Hepatocyte (in vitro differentiated cells): ENCODE measurements around the gene TMEM201.

ENCODE experiments used
- CTCF ChIP-seq: fragments of 200-600 bp; sonication (generic); IDR thresholded peaks from 2 replicates; pipeline ENCODE4 v1.5.1; 2016; ENCODE audit warnings: antibody characterized with exemption, mild to moderate bottlenecking; ENCODE audit not compliant: poor library complexity
- EZH2phosphoT487 ChIP-seq: fragments of 200-600 bp; sonication (generic); IDR thresholded peaks from one replicate; pipeline ENCODE4 v1.6.1; 2018; ENCODE audit warnings: antibody characterized with exemption, mild to moderate bottlenecking, low read depth, moderate library complexity; ENCODE audit not compliant: unreplicated experiment, severe bottlenecking

- no peak for TF ChIP-seq CTCF
- no peak for TF ChIP-seq EZH2phosphoT487
Measured at GRCh38 chr1:9651220-9651564, 62.5 kb downstream of the TMEM201 start.
